GM18508 (cell line): ENCODE data around the gene UNC13C.

Experiments used
- ATAC-seq: cut with Tn5 transposase; IDR thresholded peaks from one replicate; pipeline ENCODE4 v1.9.1; 2021; ENCODE audit warnings: moderate number of reproducible peaks; ENCODE audit not compliant: insufficient read depth, unreplicated experiment

The UNC13C gene

DNA sequence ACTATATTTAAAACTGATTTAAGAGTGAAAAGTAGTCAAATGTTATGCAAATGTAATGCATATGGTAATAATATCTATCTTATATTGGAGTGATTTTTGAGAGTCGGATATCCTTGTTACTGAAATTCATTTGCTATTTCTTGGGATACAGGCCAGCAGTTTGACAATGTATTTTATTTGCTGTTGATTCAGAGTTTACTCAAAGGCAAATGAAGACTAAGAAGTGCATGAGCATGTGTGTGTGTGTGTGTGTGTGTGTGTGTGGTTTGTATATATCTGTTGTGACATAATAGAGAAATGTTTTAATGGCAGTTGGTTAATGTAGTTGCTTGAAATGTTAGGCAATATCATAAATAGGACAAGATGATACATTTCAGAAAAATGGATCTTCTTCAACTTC, 39.0 kb downstream of the UNC13C start:
- ATAC-seq: no peak

DNA sequence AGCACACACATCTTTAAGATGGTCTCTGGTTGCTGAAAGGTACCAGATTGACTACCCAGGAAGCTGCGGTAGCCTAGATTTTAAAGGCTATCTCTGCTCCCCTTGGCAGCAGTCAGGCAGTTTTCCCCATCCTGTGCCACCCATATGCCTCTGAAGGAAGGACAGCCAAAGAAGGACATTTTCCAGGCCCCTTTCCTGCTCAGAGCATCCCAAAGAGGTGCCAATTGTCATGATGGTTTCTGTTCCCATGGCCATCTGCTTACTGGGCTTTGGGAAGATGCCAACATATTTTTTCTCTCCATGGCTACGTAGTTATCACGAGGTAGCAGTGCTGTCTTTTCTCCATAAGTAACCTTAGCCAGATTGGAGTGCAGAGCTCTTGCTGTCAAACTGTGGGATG, 39.7 kb downstream of the UNC13C start:
- ATAC-seq: no peak

DNA sequence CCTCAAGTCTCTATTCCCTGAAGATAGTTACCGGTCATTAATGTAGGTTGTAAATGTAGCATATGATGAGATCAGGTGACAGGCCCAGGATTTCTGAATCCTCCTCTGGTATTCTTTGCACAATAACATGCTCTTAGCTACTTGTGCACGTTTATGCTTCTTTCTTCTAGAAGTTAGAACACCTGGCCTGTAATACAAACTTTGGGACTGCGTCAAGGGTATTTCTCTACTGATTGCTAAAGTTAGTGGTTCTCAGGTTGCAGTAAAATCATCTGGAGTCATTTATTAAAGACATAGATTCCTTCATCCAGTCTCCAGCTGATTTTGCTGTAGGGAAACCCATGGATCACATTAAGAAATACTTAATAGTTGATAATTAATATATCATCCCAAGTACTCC, 48.0 kb downstream of the UNC13C start:
- ATAC-seq: no peak

DNA sequence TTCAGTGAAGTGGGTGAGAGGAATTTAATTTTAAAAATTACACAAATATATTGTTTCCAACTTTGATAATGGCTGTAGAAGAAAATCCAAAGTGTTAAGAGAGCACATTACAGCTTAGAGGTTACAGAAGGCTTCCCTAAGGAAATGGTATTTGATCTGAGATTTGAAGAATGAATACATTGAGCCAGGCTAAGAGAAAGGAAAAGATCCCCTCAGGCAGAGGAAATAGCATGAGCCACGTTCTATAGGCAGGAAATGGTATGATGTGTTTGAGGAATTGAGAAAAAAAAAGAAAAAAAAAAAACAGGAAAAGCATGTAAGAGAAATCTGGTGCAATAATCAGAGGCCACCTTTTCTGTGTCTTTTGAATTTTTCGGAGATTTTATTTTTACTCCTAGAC, 48.6 kb downstream of the UNC13C start:
- no peak for ATAC-seq

DNA sequence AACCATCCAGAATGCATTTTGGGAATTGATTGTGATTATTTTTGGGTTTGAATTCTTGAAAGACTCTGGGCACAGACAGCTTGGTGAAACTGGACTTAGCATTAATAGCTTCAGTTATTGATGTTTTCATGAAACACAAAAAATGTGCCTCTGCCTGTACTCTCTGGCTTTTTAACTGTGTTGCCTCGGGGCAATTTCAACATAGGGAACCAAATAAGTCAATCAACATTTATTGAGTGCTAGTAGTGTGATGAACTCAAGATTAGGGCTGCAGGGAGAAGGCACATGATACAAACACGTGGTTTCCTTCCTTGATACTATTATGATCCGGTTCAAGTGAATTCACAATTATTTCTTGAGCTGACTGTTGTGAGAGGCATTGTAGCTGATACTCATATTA, 50.8 kb downstream of the UNC13C start:
- no peak for ATAC-seq

DNA sequence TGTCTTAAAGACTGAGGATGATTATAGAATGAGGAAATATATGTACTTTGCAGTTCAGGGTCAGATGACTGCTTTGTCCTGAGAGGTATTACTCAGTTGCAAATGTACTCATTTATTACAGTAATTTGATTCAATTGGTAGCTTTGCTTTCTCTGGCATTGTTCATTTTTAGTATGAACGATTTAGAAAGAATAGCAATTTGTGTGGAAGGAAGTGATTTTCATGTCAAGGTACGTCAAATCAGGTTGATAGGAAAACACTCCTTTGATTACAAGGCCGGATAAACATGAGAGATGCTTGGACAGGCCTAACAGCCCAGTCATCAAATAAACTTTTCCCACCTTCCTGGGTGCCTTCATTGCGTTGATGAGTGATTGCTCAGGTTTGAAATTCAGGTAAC, 53.8 kb downstream of the UNC13C start:
- ATAC-seq: no peak

DNA sequence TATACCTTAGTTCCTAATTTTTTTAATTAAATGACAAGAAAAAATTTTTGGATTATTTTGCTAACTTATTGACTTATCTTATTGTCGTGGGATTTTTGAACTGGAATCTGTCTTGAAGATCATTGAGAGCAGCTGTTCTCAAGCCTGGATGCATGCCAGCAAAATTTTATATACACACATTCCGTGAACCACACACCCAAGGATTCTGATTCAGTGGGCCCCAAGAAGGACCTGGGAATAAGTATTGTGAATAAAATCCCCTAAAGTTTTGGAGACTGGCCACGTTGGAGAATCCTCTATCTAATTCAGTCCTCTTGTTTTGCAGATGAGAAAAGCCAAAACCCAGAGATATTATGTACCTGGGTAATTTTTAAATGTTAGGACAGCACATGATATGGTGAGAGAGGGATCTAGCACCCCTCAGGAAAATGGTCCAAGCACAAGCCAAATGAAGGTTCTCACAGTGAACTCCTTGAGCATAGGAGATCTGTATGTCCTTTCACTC, 55.2 kb downstream of the UNC13C start:
- ATAC-seq: no peak

DNA sequence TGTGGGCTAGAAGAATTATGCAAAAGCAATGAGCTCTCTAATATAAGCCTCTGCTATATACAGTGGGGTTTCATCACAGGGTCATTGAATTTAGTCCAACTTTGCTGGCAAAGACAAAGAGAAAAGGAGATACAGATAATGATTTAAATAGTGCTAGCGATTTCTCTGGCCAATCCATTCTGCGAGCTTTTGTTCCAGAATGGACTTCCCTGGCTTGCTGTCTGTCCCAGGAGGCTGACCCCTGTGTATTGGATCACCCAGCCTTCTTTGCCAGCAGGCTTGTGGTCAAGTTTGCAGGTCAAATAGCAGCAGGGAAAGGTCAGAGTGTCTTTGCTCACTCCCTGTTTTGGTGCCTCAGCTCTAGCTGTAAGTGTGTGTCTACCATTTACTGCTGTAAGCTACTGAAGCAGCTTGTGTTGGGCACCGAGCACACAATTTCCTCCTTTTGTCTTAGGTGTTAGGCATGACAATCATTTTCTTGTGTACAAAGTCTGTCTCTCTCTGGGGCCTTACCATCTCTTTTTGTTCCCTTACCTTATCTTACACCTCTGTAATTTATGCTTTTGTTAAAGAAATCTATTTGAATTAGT, 55.7 kb downstream of the UNC13C start:
- no peak for ATAC-seq

DNA sequence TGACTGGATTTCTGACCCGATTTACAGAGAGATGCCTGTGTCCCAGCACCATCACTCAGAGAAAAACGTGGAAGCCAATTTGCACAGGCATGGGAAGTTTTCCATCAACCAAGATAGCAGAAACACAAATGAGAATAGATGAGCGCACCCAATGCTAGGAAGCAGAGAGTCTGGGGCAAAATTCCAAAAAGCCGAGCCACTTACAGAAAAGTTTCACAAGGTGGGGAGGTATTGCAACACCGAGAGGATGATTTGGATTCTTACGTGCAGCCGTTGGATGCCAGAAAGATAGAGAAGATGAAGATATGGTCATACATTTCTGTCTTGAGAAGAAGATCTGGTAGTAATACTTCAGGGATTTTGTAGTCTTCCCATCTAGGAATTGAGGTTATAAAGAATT, 57.4 kb downstream of the UNC13C start:
- ATAC-seq: no peak

DNA sequence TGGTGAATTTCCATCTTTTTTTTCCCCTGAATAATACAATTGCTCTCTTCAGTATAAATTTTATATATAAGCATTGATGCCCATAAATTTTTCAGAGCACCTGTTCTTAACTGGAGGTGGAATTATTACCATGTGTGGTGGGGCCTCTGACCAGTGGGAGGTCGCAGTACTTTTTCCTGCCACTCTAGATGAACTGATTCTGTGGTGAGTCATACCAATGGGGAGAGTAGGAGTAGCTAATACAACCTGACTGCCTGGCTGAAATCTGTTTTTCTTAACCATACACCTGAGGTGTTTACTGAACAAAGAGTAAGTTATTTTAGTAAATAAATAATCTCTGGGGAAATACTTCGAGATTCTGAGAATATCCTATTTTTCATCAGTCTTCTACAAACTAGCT, 67.2 kb downstream of the UNC13C start:
- ATAC-seq: no peak

DNA sequence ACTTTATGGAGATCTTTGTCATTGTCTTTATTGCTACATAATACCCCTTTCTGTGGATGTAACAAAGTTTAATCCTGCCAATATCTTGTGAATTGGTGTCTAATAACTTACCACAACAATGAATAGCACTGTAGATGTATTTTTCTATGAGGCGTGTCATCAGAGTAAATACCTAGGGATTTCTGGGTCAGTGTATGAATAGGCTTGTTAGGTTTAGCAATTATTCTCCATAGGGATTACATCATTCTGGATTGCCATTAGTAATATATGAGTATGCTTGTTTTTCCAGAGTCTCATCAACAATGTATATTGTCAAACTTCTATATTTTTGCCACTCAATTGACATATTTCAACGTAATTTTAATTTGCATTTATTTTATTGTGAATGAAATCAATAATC, 67.9 kb downstream of the UNC13C start:
- no peak for ATAC-seq

DNA sequence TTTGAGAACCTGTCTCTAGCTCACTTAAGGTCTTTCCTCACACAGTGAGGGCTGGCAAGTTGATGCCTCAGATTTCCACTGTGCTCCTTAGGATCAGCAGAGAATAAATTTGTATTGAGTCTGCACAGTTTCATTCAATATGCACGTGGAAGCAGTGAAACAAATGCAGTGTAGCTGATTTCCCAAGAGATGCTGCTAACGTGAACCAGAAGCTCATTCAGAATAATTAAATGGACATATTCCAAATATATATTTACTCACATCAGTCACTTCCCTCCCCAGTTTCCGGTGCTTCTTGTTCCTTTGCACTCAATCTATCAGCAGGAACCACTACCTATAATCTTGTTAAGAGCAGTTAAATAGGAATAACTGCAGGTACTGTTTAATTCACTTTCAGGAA, 86.1 kb downstream of the UNC13C start:
- ATAC-seq: no peak

DNA sequence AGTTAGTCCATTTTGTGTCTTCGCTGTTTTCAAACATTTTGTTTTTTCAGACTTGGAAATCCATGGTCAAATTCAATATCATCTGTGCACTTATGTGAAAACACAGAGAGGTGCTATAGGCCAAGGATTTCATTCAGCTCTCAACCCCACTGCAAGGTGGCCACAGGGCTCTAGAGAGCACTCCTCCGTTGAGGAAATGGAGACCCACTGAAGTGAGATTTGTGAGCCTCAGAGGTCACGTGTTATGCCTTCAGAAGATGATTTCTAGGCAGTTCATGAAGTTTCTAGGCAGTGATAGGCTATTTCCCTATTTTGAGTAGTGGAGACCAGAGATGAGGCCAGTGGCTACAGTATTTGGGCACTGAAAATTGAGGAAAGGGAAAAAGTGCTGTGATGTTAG, 88.2 kb downstream of the UNC13C start:
- no peak for ATAC-seq

DNA sequence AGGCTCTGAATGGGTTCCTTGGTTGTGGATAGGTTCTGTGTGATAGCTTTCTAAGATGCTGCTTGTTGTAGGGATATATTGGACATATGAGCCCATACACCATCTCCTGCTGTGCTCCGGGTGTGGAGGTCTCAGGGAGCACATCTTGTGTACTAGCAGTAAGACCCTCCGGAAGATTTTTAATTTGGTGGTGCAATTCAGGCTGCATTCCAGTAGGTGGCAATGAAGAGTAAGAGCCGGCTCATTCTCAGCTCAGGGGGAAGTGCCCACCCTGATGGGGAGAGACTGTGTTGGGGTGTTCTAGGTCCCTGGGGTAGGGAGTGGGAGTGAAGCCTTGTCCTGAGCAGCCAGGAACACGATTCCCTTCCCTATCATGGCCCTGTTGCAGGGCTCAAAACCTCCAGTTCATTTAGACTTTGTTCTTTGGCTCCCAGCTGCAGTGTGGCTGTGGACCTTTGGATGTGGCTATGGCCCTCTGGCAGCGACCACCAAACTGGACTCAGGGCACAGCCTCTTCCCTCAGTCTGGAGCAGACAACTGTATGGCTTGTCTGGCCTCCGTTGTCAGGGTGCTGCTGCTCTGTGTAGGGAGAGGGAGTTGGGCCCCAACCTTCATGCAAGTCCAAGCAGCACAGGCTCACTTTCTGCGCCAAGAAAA, 104.7 kb downstream of the UNC13C start:
- ATAC-seq: no peak

DNA sequence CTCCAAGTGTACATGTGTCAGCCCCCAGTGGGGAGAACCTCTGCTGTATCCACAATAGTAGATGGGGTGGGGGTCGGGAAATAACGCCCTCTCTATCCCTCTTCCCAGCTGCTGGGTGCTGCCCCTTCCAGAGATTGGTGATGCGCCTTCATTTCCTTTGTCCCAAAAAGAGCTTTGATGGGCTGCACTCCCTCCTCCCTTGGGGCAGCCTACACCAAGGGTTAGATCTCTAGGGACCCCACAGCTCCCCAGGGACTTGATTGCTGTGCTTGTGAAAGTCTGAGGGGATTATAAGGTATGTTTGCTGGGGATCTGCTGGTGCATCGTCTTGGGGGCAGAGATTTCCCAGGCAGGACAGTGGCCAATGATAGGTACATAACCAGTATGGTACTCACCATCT, 105.3 kb downstream of the UNC13C start:
- no peak for ATAC-seq

DNA sequence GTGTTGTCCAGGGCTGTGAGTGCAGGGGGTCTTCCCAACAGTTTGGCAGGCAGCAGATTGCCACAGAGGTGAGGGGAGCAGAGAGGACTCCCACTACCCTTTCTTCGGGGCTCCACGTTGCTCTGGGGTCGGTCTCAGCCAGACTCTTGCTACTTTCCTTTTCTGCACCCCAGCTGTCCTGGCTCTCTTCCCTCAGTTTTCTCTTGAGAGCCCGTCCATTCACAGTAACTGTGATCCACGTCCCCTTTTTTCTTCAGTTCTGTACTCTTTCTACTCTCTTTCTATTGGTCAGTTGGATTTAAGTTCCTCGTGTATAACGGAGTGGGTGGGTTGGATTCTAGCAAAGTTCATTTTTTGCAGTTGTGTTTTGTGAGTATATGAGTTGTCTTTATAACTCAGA, 105.8 kb downstream of the UNC13C start:
- no peak for ATAC-seq

DNA sequence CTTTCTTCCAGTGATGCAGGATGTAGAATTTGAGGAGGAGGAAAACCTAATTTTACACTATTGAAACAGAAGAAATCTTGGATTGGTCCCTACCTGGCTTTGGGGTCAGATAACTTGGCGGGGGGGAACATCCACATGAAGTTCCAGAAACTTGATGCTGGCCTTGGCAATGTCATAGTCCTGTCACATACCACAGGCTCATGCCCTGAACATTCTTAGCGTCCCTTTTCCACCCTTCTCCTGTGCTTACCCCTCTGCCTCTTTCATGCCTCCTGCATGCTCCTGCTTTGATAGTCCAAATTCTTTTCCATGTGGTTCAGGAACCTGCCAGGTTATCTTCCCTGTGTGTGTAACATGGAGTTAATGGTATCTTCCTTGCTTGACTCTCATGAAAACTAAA, 110.6 kb downstream of the UNC13C start:
- ATAC-seq: no peak

DNA sequence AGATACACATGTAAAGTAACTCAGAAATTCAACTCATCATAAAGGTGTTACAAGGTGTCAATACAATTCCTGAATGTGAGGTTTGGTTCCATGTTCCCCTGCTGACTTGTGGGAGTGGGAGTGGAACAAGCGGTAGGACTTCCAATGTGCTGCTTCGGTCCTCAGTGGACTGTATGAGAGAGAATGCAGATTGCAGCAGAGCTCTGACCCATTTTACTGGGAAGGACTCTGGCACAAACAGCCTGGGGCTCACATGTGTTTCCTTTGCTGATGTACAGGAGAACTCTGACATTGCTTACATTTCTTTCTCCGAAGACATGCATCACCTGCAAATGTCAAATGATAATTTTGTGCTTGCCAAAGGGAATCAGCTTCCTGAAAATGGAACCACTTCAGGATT, 111.5 kb downstream of the UNC13C start:
- ATAC-seq: no peak

DNA sequence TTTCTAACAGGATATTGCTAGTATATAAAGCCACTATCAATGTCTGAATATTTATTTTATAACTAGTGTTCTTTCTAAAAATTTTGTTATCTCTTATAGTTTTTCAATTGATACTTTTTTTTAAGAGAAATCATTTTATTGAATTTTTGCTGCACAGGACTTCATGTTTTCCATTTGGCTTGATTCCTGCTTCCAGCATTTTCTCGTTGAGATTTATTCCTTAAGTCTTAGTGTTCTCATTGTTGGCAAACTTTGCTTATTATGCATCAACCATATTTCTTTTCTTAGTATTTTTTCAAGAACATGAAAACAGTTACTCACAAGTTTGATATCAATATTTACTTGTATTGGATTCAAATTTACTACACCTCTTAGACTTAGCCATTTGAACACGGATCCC, 113.4 kb downstream of the UNC13C start:
- ATAC-seq: no peak

DNA sequence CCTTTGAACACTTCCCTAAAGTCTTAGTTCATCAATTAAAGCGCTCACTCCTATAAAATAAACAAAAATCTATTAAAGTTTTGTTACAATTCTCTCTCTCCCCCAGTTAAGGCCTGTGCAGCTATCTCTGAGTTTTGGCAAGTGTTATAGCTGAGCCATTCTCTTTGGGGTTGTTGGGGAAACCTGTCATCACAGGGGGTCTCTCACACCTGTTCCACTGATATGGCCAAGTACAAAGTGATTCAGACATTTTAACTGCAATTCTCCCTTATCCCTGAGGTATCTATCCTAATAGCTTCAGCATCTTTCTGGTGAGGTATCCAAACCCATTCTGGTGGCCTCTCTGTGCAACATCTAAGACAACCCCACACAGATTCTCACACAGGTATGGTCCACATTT, 116.4 kb downstream of the UNC13C start:
- ATAC-seq: no peak

DNA sequence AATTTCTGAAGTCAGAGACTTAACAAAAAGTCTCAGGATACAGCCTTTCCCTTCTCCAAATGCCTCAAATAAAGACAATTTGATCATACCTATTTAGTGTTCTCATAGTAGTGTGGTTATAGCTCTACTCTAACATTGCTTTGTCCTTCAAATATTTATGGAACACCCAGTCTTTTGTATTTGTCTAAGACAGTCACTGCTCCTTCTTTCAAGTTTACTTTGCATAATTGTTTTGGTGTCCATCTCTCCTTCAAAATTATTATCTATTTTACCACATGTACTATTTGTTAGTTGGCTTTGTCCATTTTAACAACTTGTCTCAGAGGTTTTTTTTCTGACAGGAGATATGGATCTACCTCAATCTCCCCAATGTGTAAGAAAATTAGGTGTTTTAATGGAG, 118.8 kb downstream of the UNC13C start:
- ATAC-seq: no peak

DNA sequence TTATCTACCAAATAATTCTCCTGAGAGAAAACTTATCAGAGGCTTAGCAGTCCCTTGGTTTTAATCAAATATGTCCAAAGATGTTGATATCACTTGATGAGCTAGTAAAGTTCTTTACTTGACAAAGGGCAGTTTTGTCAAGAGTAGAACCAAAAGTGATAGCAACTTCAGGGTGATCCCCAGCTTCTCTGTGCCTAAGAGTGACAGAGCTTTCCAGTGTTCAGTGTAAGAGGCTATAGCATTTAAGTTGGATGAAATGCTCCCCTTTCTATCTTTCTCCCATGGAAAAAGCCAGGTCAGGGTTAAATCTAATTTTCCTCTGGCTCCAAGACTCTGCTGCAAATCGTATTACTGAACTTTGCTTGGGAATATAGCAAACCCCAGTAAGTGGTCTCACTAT, 120.8 kb downstream of the UNC13C start:
- no peak for ATAC-seq
